Skeletal muscle tissue (tissue), 4 donors: ENCODE measurements around the gene RAP1GAP. TPM values are rescaled to one million over a fixed set of nuclear protein-coding genes. Genes with fewer than 3 reads are reported as not detected.

Experiments used
- H3K27ac ChIP-seq: one replicate; pipeline ENCODE4 v1.7.0; 2013; ENCODE audit warnings: mild to moderate bottlenecking, low read depth, low read length, inconsistent platforms
- H3K27me3 ChIP-seq, 3 donors: one replicate each; pipeline ENCODE4 v1.7.0; 2013; ENCODE audit warnings: low read length in 3 of 3; ENCODE audit not compliant: control insufficient read depth in 3 of 3, insufficient read depth in 3 of 3
- H3K36me3 ChIP-seq, 3 donors: one replicate each; pipeline ENCODE4 v1.7.0; 2013; ENCODE audit warnings: low read length in 3 of 3; ENCODE audit not compliant: control insufficient read depth in 3 of 3, insufficient read depth in 3 of 3
- H3K4me1 ChIP-seq, 3 donors: one replicate each; pipeline ENCODE4 v1.7.0; 2013; ENCODE audit warnings: low read length in 3 of 3, mild to moderate bottlenecking in 3 of 3; ENCODE audit not compliant: control insufficient read depth in 3 of 3, insufficient read depth in 3 of 3
- H3K4me3 ChIP-seq, 3 donors: one replicate each; pipeline ENCODE4 v1.7.0; 2013; ENCODE audit warnings: low read length in 3 of 3
- H3K9ac ChIP-seq, 3 donors: one replicate each; pipeline ENCODE4 v1.7.0; 2013; ENCODE audit warnings: low read length in 3 of 3, mild to moderate bottlenecking in 3 of 3, moderate library complexity in 2 of 3, low read depth in 1 of 3
- H3K9me3 ChIP-seq, 3 donors: one replicate each; pipeline ENCODE4 v1.7.0; 2013; ENCODE audit warnings: low read length in 3 of 3; ENCODE audit not compliant: control insufficient read depth in 3 of 3
- total RNA-seq: library from RNA; depleted of rRNA; stranded (reverse); fragments of >200 nt; gene quantifications from one replicate; pipeline ENCODE4 v1.2.3, GENCODE V29; 2014
- donor health status: Osteomylitis.

Gene RAP1GAP
- total RNA-seq, 1 donor from 2014 or later: 1.0 TPM

DNA sequence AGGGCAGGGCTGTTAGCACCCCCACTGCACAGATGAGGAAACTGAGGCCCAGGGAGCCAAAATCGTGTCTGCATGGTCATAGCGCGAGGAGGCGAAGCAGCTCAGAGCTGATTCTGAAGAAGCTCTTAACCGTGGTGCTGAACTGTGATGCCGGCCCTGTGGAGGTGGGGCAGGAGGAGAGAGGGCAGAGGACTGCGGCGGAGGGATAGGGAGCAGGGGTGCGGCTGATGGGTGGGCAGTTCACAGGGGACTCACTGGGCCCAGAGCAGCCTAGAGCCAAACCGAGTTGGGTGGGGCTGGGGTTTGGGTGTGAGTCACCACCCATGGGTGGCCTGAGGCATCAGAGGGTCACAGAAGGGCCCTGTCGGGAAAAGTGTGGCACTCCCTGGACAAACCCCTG is 74.7 kb downstream of the RAP1GAP start:
- H3K36me3 ChIP-seq: no peaks in the 10 kb centered on the region
- no peaks in the 10 kb centered on the region for H3K9me3 ChIP-seq
- no peak overlapping the region for H3K27ac ChIP-seq
- H3K4me1 ChIP-seq: no peaks in the 10 kb centered on the region
- H3K9ac ChIP-seq: no peak overlapping the region
- no peak overlapping the region for H3K4me3 ChIP-seq
- peaks cover 29 to 82% (median 81%) of the 10 kb centered on the region in 3 donors for H3K27me3 ChIP-seq

DNA sequence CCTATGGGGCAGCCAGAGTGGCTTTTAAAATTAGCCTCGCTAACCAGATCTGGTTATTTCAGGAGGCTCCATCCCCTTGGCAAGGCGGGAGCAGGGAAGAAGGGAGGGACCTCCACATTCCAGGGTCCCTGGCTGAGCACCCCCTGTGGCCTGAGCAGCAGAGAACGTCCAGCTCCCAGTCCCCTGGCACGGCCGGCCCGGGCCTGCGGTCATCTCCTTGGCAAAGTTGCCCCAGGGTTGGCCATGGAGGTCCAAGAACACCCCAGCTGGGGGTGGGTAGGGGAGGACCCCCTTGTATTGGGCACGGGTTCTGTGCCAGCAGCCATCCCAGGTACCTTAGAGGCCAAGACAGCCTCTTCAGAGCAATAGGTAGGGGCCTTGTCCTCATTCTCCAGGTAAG is 75.9 kb downstream of the RAP1GAP start:
- Histone ChIP-seq H3K27ac (no peak overlapping the region), H3K4me3 (no peak overlapping the region), H3K4me1 (no peaks in the 10 kb centered on the region), H3K9me3 (no peaks in the 10 kb centered on the region), H3K9ac (no peak overlapping the region), H3K27me3 (peaks cover 35 to 82% (median 77%) of the 10 kb centered on the region in 3 donors), H3K36me3 (no peaks in the 10 kb centered on the region)

DNA sequence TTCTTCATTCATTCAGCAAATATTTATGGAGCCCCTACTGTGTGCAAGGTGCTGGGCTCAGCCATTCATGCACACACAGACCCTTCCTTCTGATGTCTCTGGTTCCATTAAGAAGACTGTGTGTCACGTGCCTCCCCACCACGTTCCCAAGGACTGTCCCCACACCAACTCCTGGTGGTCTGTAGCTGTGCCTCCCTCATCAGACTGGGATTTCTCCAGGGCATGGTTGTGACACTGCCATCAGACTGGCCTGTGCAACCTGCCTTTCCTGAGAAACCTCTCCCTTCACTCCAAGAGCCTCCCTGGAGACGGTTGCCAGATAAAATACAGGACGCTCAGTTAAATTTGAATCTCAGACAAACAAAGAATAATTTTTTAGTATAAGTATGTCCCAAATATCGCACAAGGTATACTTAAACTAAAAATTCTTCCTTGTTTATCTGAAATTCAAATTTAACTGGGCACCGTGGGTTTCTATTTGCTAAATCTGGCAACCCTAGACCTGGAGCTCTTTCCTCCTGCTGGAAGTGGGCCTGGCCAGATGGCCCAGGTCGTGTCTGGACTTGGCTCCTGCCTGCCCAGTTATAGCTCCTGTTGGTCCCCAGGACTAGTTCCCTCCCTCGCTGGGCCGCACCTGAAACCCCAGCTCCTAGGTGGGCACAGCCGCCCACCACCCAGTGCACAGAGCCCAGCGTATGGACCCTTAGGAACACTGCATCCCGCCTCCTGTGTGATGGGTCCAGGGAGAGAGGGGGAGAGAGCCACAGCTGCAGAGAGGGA is 76.9 kb downstream of the RAP1GAP start:
- Histone ChIP-seq H3K9me3 (no peaks in the 10 kb centered on the region), H3K4me3 (no peak overlapping the region), H3K9ac (no peak overlapping the region), H3K4me1 (no peaks in the 10 kb centered on the region), H3K27me3 (peaks cover 35 to 88% (median 78%) of the 10 kb centered on the region in 3 donors), H3K36me3 (no peaks in the 10 kb centered on the region), H3K27ac (no peak overlapping the region)

DNA sequence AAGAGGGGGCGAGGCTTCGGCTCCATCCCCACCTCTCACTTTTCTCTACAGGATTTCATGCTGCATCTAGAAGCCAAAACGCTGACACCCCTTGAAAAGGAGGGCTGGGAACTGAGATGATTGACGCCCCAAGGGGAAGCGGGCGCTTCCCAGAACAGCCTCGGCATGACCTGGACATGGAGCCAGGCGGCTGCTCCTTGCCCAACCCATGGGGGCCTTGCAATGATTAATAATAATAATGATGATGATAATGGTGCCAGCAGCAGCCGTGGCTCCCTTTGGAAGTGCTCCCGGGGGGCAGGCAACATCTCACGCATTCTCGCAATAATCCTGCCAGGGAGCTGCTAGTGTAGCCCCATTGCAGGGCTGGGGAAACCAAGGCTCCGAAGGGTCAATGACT is 78.2 kb downstream of the RAP1GAP start:
- H3K4me3 ChIP-seq: no peak overlapping the region
- no peak overlapping the region for H3K27ac ChIP-seq
- H3K27me3 ChIP-seq: peaks cover 45 to 87% (median 80%) of the 10 kb centered on the region in 3 donors
- H3K4me1 ChIP-seq: peaks cover 5 to 8% (median 7%) of the 10 kb centered on the region in 3 donors
- no peak overlapping the region for H3K9ac ChIP-seq
- H3K9me3 ChIP-seq: no peaks in the 10 kb centered on the region
- H3K36me3 ChIP-seq: no peaks in the 10 kb centered on the region

DNA sequence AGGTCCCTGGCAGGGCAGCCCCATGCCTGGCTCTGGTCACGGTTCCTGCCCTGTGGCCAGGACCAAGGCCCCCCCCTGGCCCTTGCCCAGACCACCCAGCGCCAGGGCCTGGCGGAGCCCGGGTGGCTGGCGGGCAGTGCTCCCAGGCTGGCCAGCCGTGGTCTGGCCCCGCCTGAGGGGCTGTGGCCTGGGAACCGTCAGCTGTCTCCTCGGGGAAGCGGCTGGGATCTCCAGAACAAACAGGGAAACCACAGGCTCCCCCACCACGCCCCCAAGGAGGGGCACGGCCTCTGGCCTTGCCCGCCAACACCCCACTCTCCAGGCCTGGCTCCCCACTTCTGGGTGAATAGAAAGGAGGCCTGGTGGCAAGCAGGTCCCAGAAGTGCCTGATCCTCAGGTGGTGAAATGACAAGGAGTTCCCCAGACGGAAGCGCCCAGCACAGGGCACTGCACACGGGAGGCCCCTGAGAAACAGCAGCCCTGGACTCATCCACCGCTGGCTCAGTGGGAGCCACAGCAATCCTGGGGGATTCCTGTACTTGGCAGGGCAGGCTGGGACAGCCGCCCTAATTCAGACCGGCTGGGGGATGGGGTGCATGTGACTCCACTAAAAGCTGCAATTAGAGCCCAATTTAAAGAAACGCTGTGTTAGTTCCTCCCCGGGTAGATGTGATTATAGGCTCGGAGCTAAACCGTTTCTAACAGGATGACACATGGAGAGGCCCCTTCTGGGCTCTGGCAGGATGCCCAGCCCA is 78.9 kb downstream of the RAP1GAP start:
- Histone ChIP-seq H3K9ac (no peak overlapping the region), H3K4me3 (no peak overlapping the region), H3K27me3 (peaks cover 51 to 84% (median 81%) of the 10 kb centered on the region in 3 donors), H3K27ac (no peak overlapping the region), H3K4me1 (peaks cover 5 to 8% (median 7%) of the 10 kb centered on the region in 3 donors), H3K36me3 (no peaks in the 10 kb centered on the region), H3K9me3 (no peaks in the 10 kb centered on the region)

DNA sequence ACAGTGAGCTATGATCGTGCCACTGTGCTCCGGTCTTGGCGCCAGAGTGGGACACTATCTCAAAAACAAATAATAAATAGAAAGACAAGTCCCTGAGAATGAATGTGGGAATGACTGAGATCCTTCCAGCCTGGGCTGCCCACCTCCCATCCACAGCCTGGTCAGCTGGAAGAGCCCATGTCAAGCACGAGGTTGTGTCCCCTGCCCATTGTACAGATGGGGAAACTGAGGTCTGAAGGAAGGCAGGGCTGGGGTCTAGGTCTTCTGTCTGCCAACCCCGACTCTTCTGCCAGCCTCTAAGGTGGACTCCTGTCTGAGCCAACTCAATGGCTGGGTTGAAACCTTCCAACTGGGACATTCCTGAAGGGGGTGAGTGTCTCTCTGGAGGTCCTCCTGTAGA is 79.5 kb downstream of the RAP1GAP start:
- Histone ChIP-seq H3K27ac (no peak overlapping the region), H3K27me3 (peaks cover 55 to 87% (median 82%) of the 10 kb centered on the region in 3 donors), H3K9me3 (no peaks in the 10 kb centered on the region), H3K4me3 (no peak overlapping the region), H3K4me1 (peaks cover 7 to 9% (median 8%) of the 10 kb centered on the region in 3 donors), H3K36me3 (no peaks in the 10 kb centered on the region), H3K9ac (no peak overlapping the region)

DNA sequence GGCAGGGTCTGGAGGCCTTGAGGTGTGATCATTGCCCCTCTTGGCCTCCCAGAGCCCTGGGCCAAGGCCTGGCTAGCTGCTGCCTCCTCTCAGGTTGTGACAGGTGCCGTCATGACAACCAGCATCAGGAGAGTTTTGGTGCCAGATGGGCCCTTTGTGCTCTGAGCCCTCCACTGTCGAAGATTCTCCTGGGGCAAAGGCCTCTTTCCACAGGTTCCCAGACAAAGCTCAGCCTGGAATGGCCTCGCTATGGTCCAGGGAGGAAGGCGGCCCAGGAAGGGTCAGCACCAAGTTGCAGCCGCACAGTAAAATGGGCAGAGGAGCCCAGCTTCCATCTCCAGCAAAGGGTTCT is 81.6 kb downstream of the RAP1GAP start:
- Histone ChIP-seq H3K27me3 (peaks cover 62 to 78% (median 74%) of the 10 kb centered on the region in 3 donors), H3K9me3 (no peaks in the 10 kb centered on the region), H3K4me3 (no peak overlapping the region), H3K36me3 (no peaks in the 10 kb centered on the region), H3K9ac (no peak overlapping the region), H3K4me1 (peaks cover 7 to 9% (median 8%) of the 10 kb centered on the region in 3 donors), H3K27ac (no peak overlapping the region)

DNA sequence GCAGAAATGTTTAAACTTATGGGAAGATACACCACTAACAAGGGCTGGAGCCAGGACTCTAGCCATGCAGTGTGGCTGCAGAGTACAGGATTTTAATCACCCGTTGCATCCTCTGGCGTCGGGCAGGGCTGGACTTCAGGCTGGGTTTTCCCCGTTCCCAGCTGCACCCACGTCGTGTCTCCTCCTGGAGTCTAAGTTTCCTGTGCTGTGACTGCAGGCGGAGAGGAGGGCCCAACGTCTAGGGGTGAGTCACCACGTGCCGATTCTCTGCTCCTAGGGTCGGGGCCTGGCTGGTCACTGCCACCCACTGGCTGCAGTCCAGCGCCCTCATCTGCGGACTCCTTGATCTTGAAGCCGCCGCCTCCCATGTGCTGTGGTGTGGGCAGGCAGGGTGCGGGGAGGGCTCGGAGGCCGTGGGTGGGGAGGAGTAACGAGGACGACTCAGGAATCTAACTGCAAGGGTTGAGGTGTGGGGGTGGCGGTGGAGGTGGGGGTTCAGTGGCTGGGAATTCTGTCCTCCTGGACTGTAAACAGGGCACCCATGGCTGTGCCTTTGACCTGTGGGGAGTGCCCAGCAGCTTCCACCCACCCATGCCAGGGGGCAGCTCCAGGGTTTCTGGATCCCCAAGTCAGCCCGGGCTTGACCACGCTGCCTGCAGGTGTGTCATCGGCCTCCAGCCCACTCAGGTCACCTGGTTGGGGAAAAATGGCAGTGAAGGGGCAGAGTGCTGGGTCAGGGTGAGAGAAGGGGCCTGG is 82.1 kb downstream of the RAP1GAP start:
- H3K4me1 ChIP-seq: peaks cover 7 to 9% (median 8%) of the 10 kb centered on the region in 3 donors
- no peaks in the 10 kb centered on the region for H3K9me3 ChIP-seq
- no peak overlapping the region for H3K4me3 ChIP-seq
- no peaks in the 10 kb centered on the region for H3K36me3 ChIP-seq
- no peak overlapping the region for H3K9ac ChIP-seq
- no peak overlapping the region for H3K27ac ChIP-seq
- peaks cover 60 to 74% (median 70%) of the 10 kb centered on the region in 3 donors for H3K27me3 ChIP-seq

DNA sequence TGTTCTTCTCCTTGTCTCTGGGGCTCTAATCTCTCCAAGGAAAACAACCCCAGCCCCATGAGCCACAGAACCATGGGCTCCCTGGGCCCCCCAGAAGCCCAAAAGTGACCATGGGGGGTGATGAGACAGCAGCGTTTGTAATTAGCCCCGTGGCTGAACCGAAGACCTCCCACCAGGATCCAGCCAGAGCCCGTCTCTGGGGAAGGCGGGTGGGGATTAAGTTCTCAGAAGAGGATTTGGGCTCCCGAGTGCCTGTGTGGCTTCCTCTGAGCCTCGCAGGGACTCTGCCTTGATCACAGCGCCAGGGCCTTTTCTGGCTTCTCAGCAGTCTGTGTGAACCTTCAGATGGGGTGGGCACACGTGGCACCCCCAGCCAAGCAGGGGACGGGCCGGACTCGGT is 82.9 kb downstream of the RAP1GAP start:
- H3K9ac ChIP-seq: no peak overlapping the region
- no peaks in the 10 kb centered on the region for H3K36me3 ChIP-seq
- no peak overlapping the region for H3K27ac ChIP-seq
- H3K27me3 ChIP-seq: peaks cover 52 to 67% (median 62%) of the 10 kb centered on the region in 3 donors
- H3K4me3 ChIP-seq: no peak overlapping the region
- H3K4me1 ChIP-seq: peaks cover 7 to 9% (median 8%) of the 10 kb centered on the region in 3 donors
- no peaks in the 10 kb centered on the region for H3K9me3 ChIP-seq
